SU-DHL-6 (cell line): ENCODE data around the gene BAX.

Source experiments
- CTCF ChIP-seq: fragments of 200-600 bp; sonication (generic); IDR thresholded peaks from one replicate; pipeline ENCODE4 v1.5.1; 2017; ENCODE audit warnings: antibody characterized with exemption, mild to moderate bottlenecking, low read length, moderate library complexity; ENCODE audit not compliant: insufficient read depth, poor library complexity, severe bottlenecking
- EZH2phosphoT487 ChIP-seq: fragments of 200-600 bp; sonication (generic), shearing (Covaris generic); conservative IDR thresholded peaks from 2 replicates; pipeline ENCODE4 v1.6.1; 2018; ENCODE audit warnings: mild to moderate bottlenecking, antibody characterized with exemption, low read length, moderate library complexity, mixed read lengths

- no peak for TF ChIP-seq CTCF
- no peak for TF ChIP-seq EZH2phosphoT487
These were observed 33.6 kb downstream of the BAX start for GRCh38 chr19:48988286-48988685.
